ENCODE measurements around the gene ADAMTSL1. TPM values are rescaled to one million over a fixed set of nuclear protein-coding genes. Genes with fewer than 3 reads are reported as not detected.
A peak's percentile ranks its signal among the peaks of the same experiment; 100 is the strongest.

The ADAMTSL1 gene
- total and polyA plus RNA-seq, 2 of the 13 experiments (the other 11 are each of a cell fraction or from before 2014, with no cell fraction given): not detected

DNA sequence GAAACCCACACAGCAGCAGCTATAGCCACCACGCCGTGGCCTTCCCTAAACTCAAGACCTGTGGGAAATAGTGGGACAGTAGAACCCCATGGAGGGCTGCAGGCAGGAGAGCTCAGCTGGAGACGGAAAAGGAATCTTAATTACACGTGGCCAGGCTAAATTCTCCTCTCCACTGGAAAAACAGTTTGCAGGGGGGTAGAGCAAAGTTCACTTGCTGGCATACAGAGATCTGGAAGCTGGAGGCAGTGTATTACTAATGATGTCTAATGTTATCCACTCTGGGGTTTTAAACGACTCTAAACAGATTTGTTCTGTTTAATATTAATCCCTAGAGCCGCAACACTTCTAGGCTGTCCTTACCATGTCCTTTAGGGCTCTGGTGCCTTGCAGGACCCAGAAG lies 302.0 kb downstream of the ADAMTSL1 start:
- no peak overlapping the region for H3K27ac ChIP-seq (ENCODE audit: extremely low read length, insufficient read depth, low read length)
- intact Hi-C loops (cut with micrococcal nuclease; ENCODE audit: unreplicated experiment) (no loop called here), in situ Hi-C loops (cut with HindIII; ENCODE audit: extremely low pct_ligation_motif_present, low pct_unique_long_range_greater_than_20kb) (no loop called here)
- no peaks in the 10 kb centered on the region for H3K9me3 ChIP-seq (ENCODE audit: low read length)
- DNase-seq (ENCODE audit: low spot score) (no peak), FAIRE-seq (no peak), ATAC-seq (peak; percentile 56; the same call in 2 of the 3 replicates)
- peaks cover 0 to 5% of the 10 kb centered on the region in 2 experiments; a peak in 2 of 5 replicates for H3K27me3 ChIP-seq (ENCODE audit: control insufficient read depth in 1 of 2, insufficient read depth in 2 of 2, low read length in 2 of 2)
- TF ChIP-seq FOXP1 (IDR thresholded peaks at IDR 0.05) (no peak), FOXP1 (CRISPR knock-in tag; IDR thresholded peaks at IDR 0.05) (no peak), GATAD1 (CRISPR knock-in tag; IDR thresholded peaks at IDR 0.05) (no peak), ZNF138 (CRISPR knock-in tag; IDR thresholded peaks at IDR 0.05; ENCODE audit: low read depth) (no peak), SP4 (CRISPR knock-in tag; IDR thresholded peaks at IDR 0.05) (no peak), ZFY (CRISPR knock-in tag; IDR thresholded peaks at IDR 0.05) (no peak), ADNP (CRISPR knock-in tag; IDR thresholded peaks at IDR 0.05) (no peak), HHEX (CRISPR knock-in tag; IDR thresholded peaks at IDR 0.05) (no peak), MIER2 (CRISPR knock-in tag; IDR thresholded peaks at IDR 0.05) (no peak), ZNF550 (CRISPR knock-in tag; IDR thresholded peaks at IDR 0.05; ENCODE audit: borderline replicate concordance) (no peak), SP5 (CRISPR knock-in tag; IDR thresholded peaks at IDR 0.05; ENCODE audit: borderline replicate concordance, low read depth) (no peak)
- TF ChIP-seq, protein P1, sequence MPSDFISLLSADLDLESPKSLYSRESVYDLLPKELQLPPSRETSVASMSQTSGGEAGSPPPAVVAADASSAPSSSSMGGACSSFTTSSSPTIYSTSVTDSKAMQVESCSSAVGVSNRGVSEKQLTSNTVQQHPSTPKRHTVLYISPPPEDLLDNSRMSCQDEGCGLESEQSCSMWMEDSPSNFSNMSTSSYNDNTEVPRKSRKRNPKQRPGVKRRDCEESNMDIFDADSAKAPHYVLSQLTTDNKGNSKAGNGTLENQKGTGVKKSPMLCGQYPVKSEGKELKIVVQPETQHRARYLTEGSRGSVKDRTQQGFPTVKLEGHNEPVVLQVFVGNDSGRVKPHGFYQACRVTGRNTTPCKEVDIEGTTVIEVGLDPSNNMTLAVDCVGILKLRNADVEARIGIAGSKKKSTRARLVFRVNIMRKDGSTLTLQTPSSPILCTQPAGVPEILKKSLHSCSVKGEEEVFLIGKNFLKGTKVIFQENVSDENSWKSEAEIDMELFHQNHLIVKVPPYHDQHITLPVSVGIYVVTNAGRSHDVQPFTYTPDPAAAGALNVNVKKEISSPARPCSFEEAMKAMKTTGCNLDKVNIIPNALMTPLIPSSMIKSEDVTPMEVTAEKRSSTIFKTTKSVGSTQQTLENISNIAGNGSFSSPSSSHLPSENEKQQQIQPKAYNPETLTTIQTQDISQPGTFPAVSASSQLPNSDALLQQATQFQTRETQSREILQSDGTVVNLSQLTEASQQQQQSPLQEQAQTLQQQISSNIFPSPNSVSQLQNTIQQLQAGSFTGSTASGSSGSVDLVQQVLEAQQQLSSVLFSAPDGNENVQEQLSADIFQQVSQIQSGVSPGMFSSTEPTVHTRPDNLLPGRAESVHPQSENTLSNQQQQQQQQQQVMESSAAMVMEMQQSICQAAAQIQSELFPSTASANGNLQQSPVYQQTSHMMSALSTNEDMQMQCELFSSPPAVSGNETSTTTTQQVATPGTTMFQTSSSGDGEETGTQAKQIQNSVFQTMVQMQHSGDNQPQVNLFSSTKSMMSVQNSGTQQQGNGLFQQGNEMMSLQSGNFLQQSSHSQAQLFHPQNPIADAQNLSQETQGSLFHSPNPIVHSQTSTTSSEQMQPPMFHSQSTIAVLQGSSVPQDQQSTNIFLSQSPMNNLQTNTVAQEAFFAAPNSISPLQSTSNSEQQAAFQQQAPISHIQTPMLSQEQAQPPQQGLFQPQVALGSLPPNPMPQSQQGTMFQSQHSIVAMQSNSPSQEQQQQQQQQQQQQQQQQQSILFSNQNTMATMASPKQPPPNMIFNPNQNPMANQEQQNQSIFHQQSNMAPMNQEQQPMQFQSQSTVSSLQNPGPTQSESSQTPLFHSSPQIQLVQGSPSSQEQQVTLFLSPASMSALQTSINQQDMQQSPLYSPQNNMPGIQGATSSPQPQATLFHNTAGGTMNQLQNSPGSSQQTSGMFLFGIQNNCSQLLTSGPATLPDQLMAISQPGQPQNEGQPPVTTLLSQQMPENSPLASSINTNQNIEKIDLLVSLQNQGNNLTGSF (CRISPR knock-in tag; IDR thresholded peaks at IDR 0.05): no peak
- TF ChIP-seq, protein P2, sequence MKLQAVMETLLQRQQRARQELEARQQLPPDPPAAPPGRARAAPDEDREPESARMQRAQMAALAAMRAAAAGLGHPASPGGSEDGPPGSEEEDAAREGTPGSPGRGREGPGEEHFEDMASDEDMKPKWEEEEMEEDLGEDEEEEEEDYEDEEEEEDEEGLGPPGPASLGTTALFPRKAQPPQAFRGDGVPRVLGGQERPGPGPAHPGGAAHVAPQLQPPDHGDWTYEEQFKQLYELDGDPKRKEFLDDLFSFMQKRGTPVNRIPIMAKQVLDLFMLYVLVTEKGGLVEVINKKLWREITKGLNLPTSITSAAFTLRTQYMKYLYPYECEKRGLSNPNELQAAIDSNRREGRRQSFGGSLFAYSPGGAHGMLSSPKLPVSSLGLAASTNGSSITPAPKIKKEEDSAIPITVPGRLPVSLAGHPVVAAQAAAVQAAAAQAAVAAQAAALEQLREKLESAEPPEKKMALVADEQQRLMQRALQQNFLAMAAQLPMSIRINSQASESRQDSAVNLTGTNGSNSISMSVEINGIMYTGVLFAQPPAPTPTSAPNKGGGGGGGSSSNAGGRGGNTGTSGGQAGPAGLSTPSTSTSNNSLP (IDR thresholded peaks at IDR 0.05; ENCODE audit: low read depth, low read length): no peak
- no peaks in the 10 kb centered on the region for H3K79me2 ChIP-seq (ENCODE audit: insufficient read depth, low read length)
- H2AFZ ChIP-seq (ENCODE audit: low read length): no peak overlapping the region
- H3K4me1 ChIP-seq (ENCODE audit: insufficient read depth, low read length): 0 out of 2 replicates have a peak, but pooled peaks cover 6% of the 10 kb centered on the region
- H4K20me1 ChIP-seq (ENCODE audit: insufficient read depth, low read length): no peaks in the 10 kb centered on the region
- H3K4me3 ChIP-seq (replicated peaks in 1 of 3; ENCODE audit: insufficient read depth in 1 of 3, low read depth in 2 of 3, low read length in 3 of 3): no peak overlapping the region
- no peak overlapping the region for H3K4me2 ChIP-seq (ENCODE audit: low read depth, low read length)
- POLR2A ChIA-PET: no interaction called here
- WGBS (ENCODE audit: low lambda C conversion rate): 13% methylated on average over 4 of the region's 6 CpGs
- H3K36me3 ChIP-seq (replicated peaks in 1 of 2; ENCODE audit: control insufficient read depth in 1 of 2, insufficient read depth in 2 of 2, low read length in 2 of 2): no peaks in the 10 kb centered on the region
- CTCF ChIA-PET (ENCODE audit: low intra/inter-chr PET ratio, low total read pairs): no interaction called here
- no peak overlapping the region for H3K9ac ChIP-seq (ENCODE audit: insufficient read depth, low read depth, low read length)
- no TSS peak for BruUV-seq (replicated peaks)

All from HepG2 (cell line).